SK-N-SH (cell line): ENCODE results near the gene ABCA10.

Source experiments
- EP300 ChIP-seq, 2 experiments: IDR thresholded peaks; 2 replicates each; pipeline versions ENCODE4 v1.4.0 to v1.6.1; 2012; ENCODE audit warnings: borderline replicate concordance in 1 of 2, low read depth in 1 of 2, low read length in 1 of 2
- GABPA ChIP-seq: IDR thresholded peaks from 2 replicates; pipeline ENCODE4 v1.4.0; 2012; ENCODE audit warnings: low read depth, mild to moderate bottlenecking
- POLR2AphosphoS5 ChIP-seq: IDR thresholded peaks from 2 replicates; pipeline ENCODE4 v1.6.1; 2012; ENCODE audit warnings: low read depth, low read length
- RAD21 ChIP-seq: IDR thresholded peaks from 2 replicates; pipeline ENCODE4 v1.6.1; 2012; ENCODE audit warnings: mild to moderate bottlenecking, low read length
- RCOR1 ChIP-seq: fragments of 150-350 bp; IDR thresholded peaks from 2 replicates; pipeline ENCODE4 v1.6.1; 2017; ENCODE audit warnings: antibody characterized with exemption, low read length
- TAF1 ChIP-seq: IDR thresholded peaks from 2 replicates; pipeline ENCODE4 v1.6.1; 2012; ENCODE audit warnings: low read depth, mild to moderate bottlenecking, low read length, moderate library complexity, borderline replicate concordance
- TF ChIP-seq, protein P1 (sequence below): fragments of 200-600 bp; sonication (generic); IDR thresholded peaks from 2 replicates; pipeline ENCODE4 v1.6.1; 2017; ENCODE audit warnings: antibody characterized with exemption, mild to moderate bottlenecking, moderate library complexity
- TF ChIP-seq, protein P2 (sequence below): IDR thresholded peaks from 2 replicates; pipeline ENCODE4 v1.4.0; 2012; ENCODE audit warnings: low read depth
- TF ChIP-seq, protein P3 (sequence below): fragments of 150-350 bp; IDR thresholded peaks from 2 replicates; pipeline ENCODE4 v1.6.1; 2017; ENCODE audit warnings: antibody characterized with exemption, low read length, low read depth, borderline replicate concordance

DNA sequence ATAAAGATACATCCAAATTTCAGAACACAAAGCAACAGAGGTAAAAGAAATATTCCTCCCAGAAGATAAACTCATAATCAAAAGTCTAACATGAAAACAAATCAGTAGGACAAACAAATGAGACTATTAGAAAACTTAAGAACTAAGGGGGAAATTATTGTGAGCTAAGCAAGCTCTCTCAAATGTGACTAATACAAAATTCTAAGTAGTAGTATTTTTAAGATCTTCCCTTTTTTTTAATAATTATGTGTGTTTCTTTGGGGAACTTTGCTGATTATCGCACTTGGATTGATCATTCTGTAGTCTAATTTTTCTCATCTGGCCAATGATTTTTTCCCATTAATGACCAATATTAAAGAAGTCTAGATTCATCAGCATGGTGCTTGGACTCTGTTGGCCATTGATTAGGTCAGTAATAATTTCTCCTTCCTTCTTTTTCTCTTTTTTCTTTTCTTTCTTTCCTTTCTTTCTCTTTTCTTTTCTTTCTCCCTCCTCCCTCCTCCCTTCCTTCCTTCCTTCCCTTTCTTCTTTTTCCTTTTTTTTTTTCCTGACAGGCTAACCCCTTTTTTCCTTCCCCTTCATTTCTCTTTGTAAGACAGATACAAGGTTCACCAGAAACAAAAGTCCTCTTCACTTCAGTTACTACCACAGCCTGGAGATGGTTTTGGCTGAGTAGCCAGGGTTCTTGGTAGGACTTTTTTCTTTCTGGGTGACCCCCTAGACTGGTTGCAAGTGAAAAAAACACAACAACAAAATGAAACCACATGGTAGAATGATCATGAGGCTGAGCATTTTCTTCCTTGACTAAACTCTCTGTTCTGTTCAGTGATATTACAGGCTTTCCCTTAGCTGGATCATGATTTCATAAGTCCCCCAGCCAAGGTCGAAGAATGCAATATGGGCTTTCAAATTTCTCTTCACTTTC lies 84.0 kb downstream of the ABCA10 start:
- TF ChIP-seq RCOR1 (no peak), GABPA (no peak), POLR2AphosphoS5 (no peak), RAD21 (no peak), EP300 (IDR thresholded peaks at IDR 0.05; ENCODE audit: borderline replicate concordance in 1 of 2, low read depth in 1 of 2, low read length in 1 of 2) (no peak), TAF1 (no peak)
- TF ChIP-seq, protein P1, sequence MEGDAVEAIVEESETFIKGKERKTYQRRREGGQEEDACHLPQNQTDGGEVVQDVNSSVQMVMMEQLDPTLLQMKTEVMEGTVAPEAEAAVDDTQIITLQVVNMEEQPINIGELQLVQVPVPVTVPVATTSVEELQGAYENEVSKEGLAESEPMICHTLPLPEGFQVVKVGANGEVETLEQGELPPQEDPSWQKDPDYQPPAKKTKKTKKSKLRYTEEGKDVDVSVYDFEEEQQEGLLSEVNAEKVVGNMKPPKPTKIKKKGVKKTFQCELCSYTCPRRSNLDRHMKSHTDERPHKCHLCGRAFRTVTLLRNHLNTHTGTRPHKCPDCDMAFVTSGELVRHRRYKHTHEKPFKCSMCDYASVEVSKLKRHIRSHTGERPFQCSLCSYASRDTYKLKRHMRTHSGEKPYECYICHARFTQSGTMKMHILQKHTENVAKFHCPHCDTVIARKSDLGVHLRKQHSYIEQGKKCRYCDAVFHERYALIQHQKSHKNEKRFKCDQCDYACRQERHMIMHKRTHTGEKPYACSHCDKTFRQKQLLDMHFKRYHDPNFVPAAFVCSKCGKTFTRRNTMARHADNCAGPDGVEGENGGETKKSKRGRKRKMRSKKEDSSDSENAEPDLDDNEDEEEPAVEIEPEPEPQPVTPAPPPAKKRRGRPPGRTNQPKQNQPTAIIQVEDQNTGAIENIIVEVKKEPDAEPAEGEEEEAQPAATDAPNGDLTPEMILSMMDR, result no peak
- TF ChIP-seq, protein P2, sequence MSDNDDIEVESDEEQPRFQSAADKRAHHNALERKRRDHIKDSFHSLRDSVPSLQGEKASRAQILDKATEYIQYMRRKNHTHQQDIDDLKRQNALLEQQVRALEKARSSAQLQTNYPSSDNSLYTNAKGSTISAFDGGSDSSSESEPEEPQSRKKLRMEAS, result no peak
- TF ChIP-seq, protein P3, sequence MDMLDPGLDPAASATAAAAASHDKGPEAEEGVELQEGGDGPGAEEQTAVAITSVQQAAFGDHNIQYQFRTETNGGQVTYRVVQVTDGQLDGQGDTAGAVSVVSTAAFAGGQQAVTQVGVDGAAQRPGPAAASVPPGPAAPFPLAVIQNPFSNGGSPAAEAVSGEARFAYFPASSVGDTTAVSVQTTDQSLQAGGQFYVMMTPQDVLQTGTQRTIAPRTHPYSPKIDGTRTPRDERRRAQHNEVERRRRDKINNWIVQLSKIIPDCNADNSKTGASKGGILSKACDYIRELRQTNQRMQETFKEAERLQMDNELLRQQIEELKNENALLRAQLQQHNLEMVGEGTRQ, result no peak
